ENCODE measurements around the gene SH3BP5L.
A peak's percentile ranks its signal among the peaks of the same experiment; 100 is the strongest.
"Not testable (repeated sequence)": the region's sequence is repeated elsewhere in the genome, so short reads cannot be mapped to it uniquely, and the experiment has no call there.

The SH3BP5L gene

GRCh38 chr1:248808876-248809275 lies 16.8 kb downstream of the SH3BP5L start:
- DNase-seq: no peak

GRCh38 chr1:248807067-248807737 lies 18.5 kb downstream of the SH3BP5L start:
- peak; percentile 80 for DNase-seq

- peak; percentile 43 for DNase-seq
These were observed 19.8 kb downstream of the SH3BP5L start for GRCh38 chr1:248805876-248806275.

- DNase-seq: peak; percentile 47
These were observed 20.7 kb downstream of the SH3BP5L start for GRCh38 chr1:248804771-248805681.

GRCh38 chr1:248803501-248803900 lies 22.2 kb downstream of the SH3BP5L start:
- DNase-seq: peak; percentile 23

GRCh38 chr1:248802454-248802853 lies 23.3 kb downstream of the SH3BP5L start:
- DNase-seq: peak; percentile 30

- DNase-seq: no peak
These were observed 25.3 kb downstream of the SH3BP5L start for GRCh38 chr1:248800459-248800858.

GRCh38 chr1:248798791-248799190 lies 26.9 kb downstream of the SH3BP5L start:
- DNase-seq: no peak

- DNase-seq: not testable (repeated sequence)
These were observed 31.1 kb downstream of the SH3BP5L start for GRCh38 chr1:248794663-248795062.

GRCh38 chr1:248793592-248793991 lies 32.1 kb downstream of the SH3BP5L start:
- no peak for DNase-seq

GRCh38 chr1:248792342-248792741 lies 33.4 kb downstream of the SH3BP5L start:
- no peak for DNase-seq

- DNase-seq: no peak
These were observed 34.7 kb downstream of the SH3BP5L start for GRCh38 chr1:248791010-248791409.

GRCh38 chr1:248790456-248790855 lies 35.3 kb downstream of the SH3BP5L start:
- no peak for DNase-seq

GRCh38 chr1:248789337-248789736 lies 36.4 kb downstream of the SH3BP5L start:
- not testable (repeated sequence) for DNase-seq

GRCh38 chr1:248788327-248788726 lies 37.4 kb downstream of the SH3BP5L start:
- no peak for DNase-seq

- no peak for DNase-seq
These were observed 38.3 kb downstream of the SH3BP5L start for GRCh38 chr1:248787430-248787829.

- DNase-seq: no peak
These were observed 39.6 kb downstream of the SH3BP5L start for GRCh38 chr1:248786156-248786555.

GRCh38 chr1:248783367-248783766 lies 42.3 kb downstream of the SH3BP5L start:
- DNase-seq: no peak

- DNase-seq: no peak
These were observed 43.1 kb downstream of the SH3BP5L start for GRCh38 chr1:248782416-248783141.

- DNase-seq: no peak
These were observed 46.4 kb downstream of the SH3BP5L start for GRCh38 chr1:248779350-248779749.

- DNase-seq: no peak
These were observed 46.8 kb downstream of the SH3BP5L start for GRCh38 chr1:248778906-248779305.

- DNase-seq: no peak
These were observed 48.7 kb downstream of the SH3BP5L start for GRCh38 chr1:248776991-248777390.

- DNase-seq: no peak
These were observed 50.3 kb downstream of the SH3BP5L start for GRCh38 chr1:248775441-248775840.

All from activated CD8-positive, alpha-beta memory T cell treated with anti-CD3 and anti-CD28 coated beads, Interleukin-2, amount 50 U/mL, for 48 hours (primary cell).